ENCODE data around the gene SORCS2.

SORCS2 gene

GRCh38 chr4:7654550-7655445, 462.5 kb downstream of the SORCS2 start:
- DNase-seq (ENCODE audit: low spot score) = no peak
- no peak for TF ChIP-seq CTCF (IDR thresholded peaks at IDR 0.05; ENCODE audit: extremely low read depth, missing control alignments)

- no peak for TF ChIP-seq CTCF (IDR thresholded peaks at IDR 0.05; ENCODE audit: extremely low read depth, missing control alignments)
- DNase-seq (ENCODE audit: low spot score) = no peak
Observed at GRCh38 chr4:7655511-7656243, 463.3 kb downstream of the SORCS2 start.

GRCh38 chr4:7656244-7656800, 464.0 kb downstream of the SORCS2 start:
- DNase-seq (ENCODE audit: low spot score) = no peak
- TF ChIP-seq CTCF (IDR thresholded peaks at IDR 0.05; ENCODE audit: extremely low read depth, missing control alignments) = no peak

- TF ChIP-seq CTCF (IDR thresholded peaks at IDR 0.05; ENCODE audit: extremely low read depth, missing control alignments) = no peak
- no peak for DNase-seq (ENCODE audit: low spot score)
Observed at GRCh38 chr4:7657545-7658297, 465.4 kb downstream of the SORCS2 start.

DNA sequence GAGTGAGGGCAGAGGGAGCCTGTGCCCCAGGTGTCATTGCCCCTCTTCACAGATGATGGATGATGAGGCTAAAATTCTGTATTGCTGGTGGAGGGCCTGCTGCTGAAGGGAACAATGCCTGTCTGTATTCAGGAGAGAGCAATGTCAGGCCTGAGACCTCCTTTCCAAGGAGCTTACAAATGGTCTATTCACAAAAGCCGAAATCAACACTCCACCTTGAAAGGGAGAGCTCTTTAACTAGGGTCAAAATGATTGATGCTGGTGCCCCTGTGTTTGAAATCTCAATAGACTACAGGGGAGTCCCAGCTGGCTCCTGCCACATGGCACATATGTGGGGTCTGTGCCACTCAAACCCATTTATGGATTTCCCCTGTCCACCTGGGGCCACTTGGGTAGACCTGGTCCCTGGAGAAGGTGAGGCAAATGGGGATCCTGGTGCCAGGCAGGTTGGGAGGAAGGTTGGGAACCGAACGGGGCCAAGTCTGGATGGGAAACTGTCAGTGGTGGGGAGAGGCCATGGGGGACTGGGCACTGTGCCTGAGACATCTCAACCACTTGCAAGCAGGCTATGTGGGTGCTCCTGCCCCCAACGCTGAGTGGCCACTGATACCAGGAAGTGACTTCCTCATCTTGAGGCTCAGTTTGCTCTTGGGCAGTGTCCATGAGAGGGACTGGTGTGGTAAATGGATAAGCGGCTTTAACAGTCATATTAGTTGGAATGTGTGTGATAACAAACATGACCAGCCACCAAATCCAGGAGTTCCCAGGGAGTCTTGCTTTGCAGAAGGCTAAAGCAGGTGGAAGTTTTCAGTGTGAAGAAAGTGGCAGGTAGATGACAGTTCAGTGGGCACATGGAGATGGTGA, 466.2 kb downstream of the SORCS2 start:
- no peak for DNase-seq (ENCODE audit: low spot score)
- TF ChIP-seq CTCF (IDR thresholded peaks at IDR 0.05; ENCODE audit: extremely low read depth, missing control alignments) = no peak

DNA sequence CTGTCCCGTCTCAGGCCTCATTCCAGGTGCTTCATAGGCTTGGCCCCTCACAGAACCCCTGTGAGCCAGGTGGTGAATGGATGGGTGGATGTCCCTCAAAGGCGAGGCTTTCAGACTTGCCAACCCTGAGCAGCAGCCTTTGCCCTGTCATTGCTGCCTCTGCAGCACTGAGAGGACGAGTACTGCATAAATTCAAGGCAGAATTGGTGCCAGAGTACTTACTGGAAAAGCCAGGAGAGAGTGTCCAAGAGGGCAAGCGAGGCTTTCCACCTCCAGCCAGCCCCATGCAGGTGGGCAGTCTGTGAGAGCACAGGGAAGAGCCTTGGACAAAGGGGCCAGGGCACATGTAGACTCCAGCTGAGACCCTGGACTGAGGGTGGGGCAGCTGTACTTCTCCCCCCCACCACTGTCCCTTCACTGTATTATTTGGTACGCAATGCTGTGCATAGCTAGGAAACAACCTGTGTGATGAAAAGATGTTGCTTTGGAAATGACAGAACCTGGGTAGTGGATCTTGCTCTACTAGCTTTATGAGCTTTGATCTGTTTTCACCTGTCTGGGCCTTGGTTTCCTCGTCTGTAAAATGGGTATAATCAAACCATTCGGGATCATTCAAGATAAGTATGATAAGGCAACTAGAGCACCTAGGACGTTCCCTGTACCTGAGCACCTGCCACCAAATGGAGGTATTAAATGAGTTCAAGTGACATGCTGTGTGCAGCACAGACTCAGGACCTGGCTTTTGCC, 467.3 kb downstream of the SORCS2 start:
- no peak for TF ChIP-seq CTCF (IDR thresholded peaks at IDR 0.05; ENCODE audit: extremely low read depth, missing control alignments)
- DNase-seq (ENCODE audit: low spot score) = no peak

Measured in GM20000 (cell line).